Embryonic facial prominence (tissue), 1 donor: ENCODE results near the gene FAM131A.

Experiments
- DNase-seq: peaks from one replicate; pipeline ENCODE4 v3.0.0-alpha.2; 2016; ENCODE audit errors: extremely low spot score

The FAM131A gene

DNA sequence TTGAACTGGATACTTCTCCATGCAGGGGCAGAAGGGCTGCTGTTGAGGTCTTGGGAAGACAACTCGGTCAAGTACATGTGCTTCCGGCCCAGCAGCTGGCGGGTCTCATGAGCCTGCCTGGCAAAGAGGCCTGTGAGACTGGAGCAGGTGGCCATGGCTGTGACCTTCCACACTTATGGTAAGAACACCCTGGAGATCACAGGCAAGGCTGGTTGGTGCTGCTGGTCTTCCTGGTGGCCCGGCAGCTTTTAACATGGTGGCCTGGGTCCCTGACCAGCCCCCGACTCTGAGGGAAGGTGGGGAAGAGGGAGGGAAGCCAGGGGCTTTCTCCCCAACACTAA is 57.9 kb downstream of the FAM131A start:
- no peak for DNase-seq
